ENCODE results near the gene TMIGD3.

GRCh38 chr1:111488669-111489068 lies 14.8 kb downstream of the TMIGD3 start:
- TF ChIP-seq CTCF (IDR thresholded peaks at IDR 0.05) = no peak
- no peak for TF ChIP-seq POLR2A (IDR thresholded peaks at IDR 0.05)
- no peak for TF ChIP-seq EP300 (IDR thresholded peaks at IDR 0.05; ENCODE audit: low read depth)
